Smooth muscle cell of the brain vasculature (primary cell): ENCODE results near the gene CACNB4.
"Not testable (repeated sequence)": the region's sequence is repeated elsewhere in the genome, so short reads cannot be mapped to it uniquely, and the experiment has no call there.

Experiments used
- DNase-seq: peaks from one replicate; pipeline ENCODE4 v3.0.0-alpha.2; 2012; ENCODE audit warnings: low read depth, low spot score

Gene CACNB4

GRCh38 chr2:151945602-151946001 lies 153.2 kb downstream of the CACNB4 start:
- no peak for DNase-seq

GRCh38 chr2:151945186-151945585 lies 153.7 kb downstream of the CACNB4 start:
- no peak for DNase-seq

GRCh38 chr2:151943461-151943860 lies 155.4 kb downstream of the CACNB4 start:
- DNase-seq: no peak

GRCh38 chr2:151942540-151943205 lies 156.2 kb downstream of the CACNB4 start:
- DNase-seq: not testable (repeated sequence)

GRCh38 chr2:151937966-151938365 lies 160.9 kb downstream of the CACNB4 start:
- DNase-seq: no peak

GRCh38 chr2:151936626-151937025 lies 162.2 kb downstream of the CACNB4 start:
- DNase-seq: no peak

GRCh38 chr2:151933266-151933804 lies 165.5 kb downstream of the CACNB4 start:
- no peak for DNase-seq

- DNase-seq: no peak
Observed at GRCh38 chr2:151931756-151932155, 167.1 kb downstream of the CACNB4 start.

- no peak for DNase-seq
Observed at GRCh38 chr2:151931030-151931611, 167.7 kb downstream of the CACNB4 start.

GRCh38 chr2:151930042-151930441 lies 168.8 kb downstream of the CACNB4 start:
- no peak for DNase-seq

GRCh38 chr2:151928380-151928779 lies 170.5 kb downstream of the CACNB4 start:
- DNase-seq: no peak

GRCh38 chr2:151927501-151928221 lies 171.2 kb downstream of the CACNB4 start:
- no peak for DNase-seq

- no peak for DNase-seq
Observed at GRCh38 chr2:151922845-151923666, 175.8 kb downstream of the CACNB4 start.

- DNase-seq: no peak
Observed at GRCh38 chr2:151919786-151920185, 179.1 kb downstream of the CACNB4 start.

- DNase-seq: no peak
Observed at GRCh38 chr2:151918308-151918707, 180.5 kb downstream of the CACNB4 start.

GRCh38 chr2:151916632-151917031 lies 182.2 kb downstream of the CACNB4 start:
- DNase-seq: no peak

- not testable (repeated sequence) for DNase-seq
Observed at GRCh38 chr2:151915629-151916025, 183.2 kb downstream of the CACNB4 start.

- DNase-seq: no peak
Observed at GRCh38 chr2:151914989-151915628, 183.7 kb downstream of the CACNB4 start.

- no peak for DNase-seq
Observed at GRCh38 chr2:151908204-151908882, 190.5 kb downstream of the CACNB4 start.
